GM18517 (cell line): ENCODE results near the gene ATP5PO.

Experiments used
- ATAC-seq: cut with Tn5 transposase; IDR thresholded peaks from one replicate; pipeline ENCODE4 v1.9.1; 2021; ENCODE audit warnings: mild to moderate bottlenecking, moderate library complexity; ENCODE audit not compliant: unreplicated experiment

ATP5PO gene, protein sequence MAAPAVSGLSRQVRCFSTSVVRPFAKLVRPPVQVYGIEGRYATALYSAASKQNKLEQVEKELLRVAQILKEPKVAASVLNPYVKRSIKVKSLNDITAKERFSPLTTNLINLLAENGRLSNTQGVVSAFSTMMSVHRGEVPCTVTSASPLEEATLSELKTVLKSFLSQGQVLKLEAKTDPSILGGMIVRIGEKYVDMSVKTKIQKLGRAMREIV

DNA sequence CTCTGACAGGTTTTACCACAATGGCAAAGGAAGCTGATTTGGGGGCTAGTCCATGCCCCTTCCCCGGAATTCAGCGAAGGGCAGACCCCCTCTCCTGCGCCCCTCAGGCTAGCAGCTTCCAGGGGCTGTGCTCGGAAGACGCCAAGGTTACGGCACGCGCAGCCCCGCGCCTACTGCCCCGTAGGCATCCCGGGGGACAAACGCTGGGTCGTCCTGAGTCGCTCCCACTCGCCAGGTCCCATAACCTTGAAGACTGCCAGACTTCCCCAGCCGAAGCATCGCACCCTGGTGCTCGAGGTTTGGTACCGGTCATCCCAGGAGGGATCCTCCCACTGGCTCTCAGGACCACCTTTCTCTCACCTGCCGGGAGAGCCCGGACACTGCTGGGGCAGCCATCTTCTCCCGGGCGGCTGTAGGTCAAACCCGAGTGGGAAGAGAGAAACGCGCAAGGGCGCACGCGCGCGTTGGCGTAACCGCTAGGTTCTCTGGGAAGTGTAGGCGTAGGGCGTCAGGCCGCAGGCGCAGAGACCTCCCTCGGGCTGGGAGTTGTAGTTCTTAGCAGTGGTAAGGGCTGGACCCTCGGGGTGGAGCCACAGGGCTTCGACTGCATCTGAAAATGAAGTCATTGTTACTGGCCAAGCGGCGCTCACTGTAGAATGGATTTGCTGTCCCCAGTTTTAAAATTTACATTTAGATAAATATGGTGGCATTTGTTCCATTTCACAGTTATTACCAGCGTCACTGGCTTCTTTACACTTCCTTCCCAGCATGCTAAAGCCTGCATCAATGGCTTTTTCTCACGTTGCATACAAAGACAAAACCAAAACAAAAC lies at the start of gene ATP5PO:
ATP5PO (minus strand) TSS at position 437 of the 832 bp plus-strand sequence; CDS start at position 396, 41 bp downstream.
- peak; percentile 97 for ATAC-seq

DNA sequence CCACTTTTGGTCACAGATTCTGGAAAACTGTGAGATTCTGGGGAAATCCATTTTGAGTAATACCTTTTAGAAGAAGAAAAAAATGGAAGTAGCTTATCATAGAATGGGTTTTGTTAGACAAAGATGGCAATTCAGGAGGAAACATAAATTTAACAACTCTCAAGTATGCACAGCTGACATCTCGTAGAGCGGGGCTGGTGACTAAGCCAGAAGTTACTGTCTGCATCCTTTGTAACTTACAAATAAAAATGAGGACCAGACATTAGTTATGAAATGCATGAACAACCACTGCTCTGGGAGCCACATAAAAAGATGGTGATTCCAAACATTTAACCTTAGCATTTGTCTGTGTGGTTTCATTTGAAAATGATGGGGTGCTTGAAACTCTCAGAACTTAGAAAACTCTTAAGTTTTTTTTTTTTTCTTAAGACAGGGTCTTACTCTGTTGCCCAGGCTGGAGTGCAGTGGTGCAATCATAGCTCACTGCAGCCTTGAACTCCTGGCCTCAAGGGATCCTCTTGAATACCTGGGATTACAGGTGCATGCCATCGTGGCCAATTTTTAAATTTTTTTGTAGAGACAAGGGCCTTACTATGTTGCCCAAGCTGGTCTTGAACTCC lies 49.2 kb upstream of the ATP5PO start:
- ATAC-seq: no peak

DNA sequence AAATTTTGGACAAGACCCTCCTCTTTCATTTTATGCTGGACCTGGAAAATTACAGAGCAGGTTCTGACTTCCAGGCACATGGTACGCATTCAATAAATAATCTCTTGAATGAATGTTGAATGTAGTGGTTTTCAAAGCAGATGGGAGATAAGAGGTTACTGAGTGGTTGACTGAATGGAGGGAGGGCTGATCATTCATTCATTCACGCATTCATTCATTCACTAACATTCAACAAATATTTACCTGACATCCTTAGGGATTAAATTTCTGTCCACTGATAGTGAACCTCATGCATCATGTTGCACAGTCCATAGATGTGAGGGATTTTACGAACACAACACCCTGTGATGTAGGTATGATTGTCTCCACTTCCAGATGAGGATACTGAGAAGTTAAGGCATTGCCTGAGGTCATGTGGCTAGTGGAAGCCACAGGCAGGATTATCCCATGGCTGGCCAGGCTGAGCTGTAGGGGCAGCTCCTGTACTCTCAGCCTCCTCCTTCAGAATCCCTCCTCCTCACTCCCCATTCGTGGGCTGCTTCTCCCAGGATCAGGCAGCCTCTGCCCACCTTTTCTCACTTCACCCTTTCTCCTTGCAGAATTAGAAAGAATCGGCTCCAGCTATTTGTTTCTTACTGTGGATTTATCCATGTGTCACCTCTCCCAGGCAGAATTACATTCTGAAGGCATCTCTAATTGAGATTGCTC lies 48.4 kb upstream of the ATP5PO start:
- ATAC-seq: no peak

DNA sequence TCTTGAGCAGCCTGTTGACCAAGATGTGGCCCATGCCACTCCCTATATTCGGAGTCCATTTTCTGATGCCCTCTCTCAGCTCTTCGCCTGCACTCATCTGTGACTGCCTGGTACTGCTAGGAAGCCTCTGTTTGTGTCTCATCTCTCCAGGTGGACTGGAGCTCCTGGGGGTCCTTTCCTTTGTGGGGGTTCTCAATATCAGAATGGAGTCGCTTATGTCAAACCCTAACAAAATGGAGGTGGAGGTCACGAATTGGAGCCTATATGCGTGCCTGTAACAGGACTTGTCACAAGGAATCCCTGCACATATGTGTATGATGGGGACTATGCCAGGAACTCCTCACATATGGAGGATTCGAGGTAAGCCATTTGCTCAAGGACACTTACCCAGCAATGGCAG lies 46.7 kb upstream of the ATP5PO start:
- ATAC-seq: no peak

DNA sequence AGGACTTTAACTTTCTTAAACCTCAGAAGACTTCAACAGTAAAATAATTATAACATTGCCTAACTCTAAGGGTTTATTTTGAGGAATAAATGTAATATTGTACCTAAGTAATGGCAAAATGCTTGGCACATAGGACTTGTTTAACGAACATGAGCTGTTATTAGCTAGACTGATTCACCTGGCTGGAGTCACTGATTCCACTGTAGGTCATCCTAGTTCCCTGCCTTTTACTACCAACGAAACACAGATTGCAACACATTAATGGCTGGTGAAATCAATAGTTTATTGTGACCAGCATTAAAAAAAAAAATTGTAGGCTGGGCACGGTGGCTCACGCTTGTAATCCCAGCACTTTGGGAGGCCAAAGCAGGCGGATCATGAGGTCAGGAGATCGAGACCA lies 45.5 kb upstream of the ATP5PO start:
- ATAC-seq: no peak

DNA sequence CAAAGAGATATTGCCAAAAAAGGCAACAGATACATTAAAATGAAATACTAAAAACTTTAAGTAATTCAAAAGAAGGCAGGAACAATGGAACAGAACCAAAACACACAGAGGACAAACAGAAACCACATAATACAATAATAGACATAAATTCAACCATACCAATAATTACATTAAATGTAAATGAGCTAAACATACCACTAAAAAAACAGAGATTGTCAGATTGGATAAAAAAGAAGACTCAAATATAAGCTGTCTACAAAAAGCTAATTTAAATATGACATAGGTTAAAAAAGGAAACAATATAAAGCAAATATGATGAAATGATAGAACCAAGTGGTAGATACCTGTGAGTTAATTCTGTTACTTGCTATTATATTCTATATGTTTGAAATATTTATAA lies 44.1 kb upstream of the ATP5PO start:
- no peak for ATAC-seq

DNA sequence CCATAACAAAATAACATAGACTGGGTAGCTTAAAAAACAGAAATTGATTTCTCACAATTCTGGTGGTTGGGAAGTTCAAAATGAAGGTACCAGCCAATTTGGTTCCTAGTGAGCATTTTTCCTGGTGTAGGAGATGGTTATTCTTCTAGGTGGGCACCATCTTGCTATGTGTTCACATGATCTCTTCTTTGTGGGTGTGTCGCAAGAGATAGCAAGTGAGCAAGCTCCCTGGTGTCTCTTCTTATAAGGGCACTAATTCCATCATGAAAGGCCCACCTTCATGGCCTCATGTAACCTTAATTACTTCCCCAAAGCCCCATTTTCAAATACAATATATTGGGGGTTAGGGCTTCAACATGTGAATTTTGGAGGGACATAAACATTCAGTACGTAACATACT lies 38.8 kb upstream of the ATP5PO start:
- no peak for ATAC-seq

DNA sequence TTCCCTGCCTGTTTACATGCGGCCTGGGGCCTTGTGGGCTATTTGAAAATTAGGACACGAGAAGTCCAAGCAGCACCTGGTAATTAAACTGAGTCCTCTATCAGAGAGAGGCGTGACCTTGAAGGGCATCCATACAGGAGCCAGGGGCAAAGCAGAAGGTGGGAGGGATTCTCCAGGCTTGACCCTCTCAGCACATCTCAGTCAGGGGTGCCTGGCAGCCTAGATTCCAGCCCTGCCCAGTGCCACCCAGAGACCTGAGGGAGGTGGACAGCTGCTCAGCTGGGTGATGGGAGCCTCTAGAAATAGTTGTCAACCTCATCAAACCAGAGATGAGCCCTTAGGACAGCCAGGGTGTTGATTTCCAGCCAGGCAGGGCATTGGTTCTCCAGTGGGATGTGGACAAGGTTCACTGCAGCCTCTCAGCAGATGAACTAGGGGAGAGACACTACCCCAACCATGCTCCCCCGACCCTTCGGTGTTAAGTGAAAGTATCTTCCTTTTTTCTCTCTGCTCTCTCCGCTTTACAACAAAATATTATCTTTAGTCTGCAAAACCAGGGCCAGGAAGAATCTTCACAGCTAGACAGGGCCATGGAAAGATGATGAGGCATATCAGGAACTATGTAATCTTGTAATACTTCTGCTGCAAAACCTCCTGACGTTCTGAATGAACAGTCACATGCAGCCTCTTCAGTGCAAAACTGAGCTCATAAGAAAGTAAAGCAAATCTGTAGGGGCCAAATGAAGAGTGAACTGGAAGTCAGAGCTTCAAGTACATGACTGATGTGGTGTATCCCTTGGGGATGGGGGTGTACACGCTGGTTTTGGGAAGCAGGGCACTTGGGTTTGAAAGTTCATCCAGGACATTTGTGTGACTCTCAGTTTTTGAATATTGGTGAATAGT lies 35.9 kb upstream of the ATP5PO start:
- ATAC-seq: no peak

DNA sequence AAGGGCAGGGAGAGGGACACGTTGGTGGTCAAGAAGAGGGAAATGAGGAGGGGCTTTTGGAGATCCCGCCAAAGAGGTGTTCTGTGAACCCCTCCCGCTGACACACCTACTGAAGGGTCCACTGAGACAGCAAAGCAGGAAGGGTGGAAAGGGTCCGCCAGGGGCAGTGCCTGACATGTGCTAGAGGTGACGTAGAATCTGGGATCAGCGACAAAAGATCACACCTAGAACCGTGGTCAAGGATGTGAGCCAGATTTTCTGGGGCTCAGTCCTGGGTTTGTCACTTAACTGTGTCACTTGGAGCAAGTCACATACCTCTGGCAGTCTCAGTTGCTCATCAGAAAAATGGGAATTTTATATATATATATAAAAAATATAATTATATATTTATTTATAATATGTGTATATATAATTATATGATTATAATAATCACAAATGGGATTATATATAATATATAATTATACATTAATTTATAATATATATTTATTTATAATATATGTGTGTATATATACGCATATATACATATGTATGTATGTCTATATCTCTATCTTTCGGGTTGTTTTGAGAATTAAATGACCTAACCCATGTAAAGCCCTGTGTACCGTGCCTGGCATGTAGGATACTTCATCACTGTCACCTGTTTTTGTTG lies 35.0 kb upstream of the ATP5PO start:
- no peak for ATAC-seq

DNA sequence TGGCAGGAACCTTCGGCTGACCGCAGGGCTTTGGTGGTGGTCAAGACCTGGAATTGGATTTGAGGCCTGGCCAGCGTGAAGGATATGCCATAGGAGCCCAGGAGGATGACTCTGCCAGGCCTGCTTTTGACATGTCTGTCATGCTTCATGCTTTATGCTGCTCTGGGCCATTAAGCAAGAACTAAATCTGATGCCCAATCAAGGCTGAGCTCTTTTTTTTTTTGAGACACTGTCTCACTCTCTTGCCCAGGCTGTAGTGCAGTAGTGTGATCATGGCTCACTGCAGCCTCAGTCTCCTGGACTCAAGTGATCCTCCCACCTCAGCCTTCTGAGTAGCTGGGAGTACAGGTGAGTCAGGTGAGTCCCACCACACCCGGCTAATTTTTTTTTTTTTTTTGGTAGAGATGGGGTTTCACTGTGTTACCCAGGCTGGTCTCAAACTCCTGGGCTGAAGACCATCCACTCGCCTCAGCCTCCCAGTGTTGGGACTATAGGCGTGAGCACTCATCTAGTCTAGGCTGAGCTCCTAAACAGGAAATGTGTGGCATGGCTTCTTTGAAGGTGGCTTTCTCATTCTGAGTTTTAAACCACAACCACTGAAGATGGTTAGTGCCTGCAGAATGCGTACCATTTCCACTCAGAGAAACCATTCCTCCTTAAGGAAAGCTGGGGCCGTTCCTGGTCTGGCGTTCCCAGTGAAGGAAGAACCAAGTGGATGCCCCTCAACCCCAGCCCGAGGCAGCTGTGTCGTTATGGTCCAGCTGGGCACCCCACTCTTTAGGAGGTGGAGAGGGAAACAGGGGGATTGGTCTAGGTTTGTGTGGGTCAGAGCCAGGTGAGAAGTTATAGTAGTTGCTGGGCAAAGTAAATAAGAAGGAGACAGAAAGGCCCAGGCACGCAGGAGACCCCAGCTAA lies 34.2 kb upstream of the ATP5PO start:
- no peak for ATAC-seq

DNA sequence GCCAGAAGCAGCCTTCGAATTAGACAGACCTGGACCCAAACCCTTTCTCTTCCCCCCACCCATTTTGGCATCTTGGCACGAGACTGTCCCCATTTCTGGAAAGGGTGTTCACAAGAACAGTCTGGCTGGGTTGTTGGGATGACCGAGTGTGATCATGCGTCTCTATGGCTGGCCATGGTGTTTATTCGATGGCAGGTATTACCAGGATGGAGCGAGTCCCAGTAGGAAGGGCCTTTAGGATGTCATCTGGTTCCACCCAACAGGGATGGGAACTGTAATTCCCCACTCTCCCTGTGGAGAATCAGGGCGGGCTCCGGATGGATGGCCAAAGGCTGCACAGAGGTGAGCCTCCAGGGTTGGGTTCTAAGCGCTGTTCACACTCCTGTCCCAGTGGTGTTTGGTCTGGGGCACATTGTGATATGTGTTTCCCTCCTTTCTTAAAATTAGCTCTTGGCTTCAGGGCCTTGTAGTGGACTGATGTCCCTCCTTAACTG lies 33.4 kb upstream of the ATP5PO start:
- no peak for ATAC-seq

DNA sequence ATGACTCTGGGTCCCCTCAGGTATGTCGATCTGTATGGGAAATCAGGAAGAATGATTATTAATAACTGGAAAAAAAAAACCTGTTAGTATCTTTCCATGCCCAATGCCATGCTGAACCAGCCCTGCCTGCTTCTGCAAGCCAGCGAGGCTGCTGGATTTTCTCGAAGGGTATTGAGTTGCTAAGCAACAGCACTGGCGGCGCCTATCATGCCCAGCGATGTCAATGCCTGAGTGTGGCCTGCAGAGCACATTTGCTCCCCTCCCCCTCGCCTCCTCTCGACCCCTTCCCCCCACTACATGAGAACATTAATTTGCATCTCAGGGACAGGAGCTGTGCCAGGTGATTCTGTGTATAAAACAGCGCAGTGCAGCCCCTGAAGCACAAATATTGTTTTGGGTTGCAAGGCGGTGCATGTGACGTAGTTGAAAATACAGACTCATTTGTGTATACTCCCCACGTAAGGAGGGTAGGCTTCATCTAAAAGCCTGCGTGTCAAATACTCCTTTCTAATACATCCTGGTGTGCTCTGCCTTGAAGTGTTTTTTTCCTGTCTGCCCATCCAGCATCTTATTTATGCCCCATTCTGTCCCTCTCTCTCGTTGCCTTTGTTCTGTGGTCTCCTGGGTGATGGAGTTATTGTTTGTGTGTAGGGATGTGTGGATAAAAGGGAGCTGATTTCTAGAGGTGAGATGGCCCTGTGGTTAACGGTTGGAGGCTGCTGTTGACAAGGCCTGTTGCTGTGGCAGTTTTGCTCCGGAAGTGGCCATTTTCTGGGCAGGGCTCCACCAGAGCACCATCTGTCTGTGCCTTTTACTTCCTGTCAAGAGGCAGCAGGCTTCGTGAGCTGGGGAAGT lies 32.7 kb upstream of the ATP5PO start:
- ATAC-seq: peak; percentile 47

DNA sequence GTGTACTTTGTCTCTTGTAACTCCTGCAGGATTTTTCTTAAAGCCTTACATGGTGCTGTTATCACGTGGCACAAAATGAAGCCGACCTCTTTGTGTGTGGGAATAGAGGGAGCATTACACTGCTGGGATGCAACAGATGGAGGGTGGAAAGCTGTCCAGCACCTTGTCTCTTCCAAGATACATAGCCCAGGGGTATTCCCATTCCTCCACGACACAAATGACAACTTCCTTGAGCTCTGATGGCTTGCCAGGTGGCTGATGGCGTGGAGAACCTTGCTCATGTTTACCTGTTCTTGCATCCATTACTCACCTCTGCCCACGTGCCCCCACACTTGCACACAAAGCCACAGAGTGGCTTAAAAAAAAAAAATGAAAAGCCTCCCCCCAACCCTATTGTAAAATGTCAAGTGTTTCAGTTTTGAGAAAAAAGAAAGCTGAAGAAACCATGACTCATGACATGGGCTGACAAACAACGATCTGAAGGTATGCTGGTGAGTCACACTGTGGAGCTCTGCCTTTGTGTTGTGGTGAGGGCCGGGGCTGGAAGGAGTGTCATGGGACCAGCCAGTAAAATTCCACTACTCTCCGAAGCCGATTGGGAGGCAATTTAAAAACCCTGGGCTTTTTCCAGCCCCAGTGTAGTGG lies 32.0 kb upstream of the ATP5PO start:
- peak; percentile 45 for ATAC-seq

DNA sequence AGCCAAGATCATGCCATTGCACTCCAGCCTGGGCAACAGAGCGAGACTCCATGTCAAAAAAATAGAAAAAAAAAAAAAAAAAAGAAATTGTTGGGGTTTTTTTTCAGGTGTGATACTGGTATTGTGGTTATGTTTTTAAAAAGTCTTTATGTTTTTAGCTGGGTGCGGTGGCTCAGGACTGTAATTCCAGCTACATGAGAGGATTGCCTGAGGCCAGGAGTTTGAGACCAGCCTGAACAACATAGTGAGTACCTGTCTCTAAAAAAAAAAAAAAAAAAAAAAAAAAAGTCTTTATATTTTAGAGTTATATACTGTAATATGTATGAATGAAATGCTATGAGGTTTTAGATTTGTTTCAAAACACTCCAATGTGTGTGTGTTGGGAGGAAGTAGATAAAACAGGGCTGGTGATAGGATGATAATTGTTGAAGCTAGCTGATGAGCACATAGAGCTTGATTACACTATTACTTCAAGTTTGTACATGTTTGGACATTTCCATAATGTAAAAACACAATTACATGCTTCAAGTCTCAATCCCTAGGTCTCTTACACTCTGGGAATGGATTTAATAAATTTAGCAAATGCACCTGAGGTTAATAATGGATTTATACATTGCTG lies 30.2 kb upstream of the ATP5PO start:
- no peak for ATAC-seq

DNA sequence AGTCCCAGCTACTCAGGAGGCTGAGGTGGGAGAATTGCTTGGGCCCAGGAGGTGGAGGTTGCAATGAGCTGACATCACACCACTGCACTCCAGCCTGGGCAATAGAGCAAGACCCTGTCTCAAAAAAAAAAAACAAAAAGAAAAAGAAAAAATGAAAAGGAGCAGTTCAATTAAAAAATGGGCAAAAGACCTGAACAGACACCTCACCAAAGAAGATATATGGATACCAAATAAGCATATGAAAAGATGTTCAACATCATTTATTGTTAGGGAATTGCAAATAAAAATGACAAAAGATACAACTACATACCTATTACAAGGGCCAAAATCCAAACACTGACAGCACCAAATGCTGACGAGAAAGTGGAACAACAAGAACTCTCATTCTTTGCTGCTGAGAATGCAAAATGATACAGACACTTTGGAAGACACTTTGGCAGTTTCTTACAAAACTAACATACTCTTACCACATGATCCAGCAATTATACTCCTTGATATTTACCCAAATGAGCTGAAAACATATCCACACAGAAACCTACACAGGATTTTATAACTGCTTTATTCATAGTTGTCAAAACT lies 28.7 kb upstream of the ATP5PO start:
- ATAC-seq: no peak

DNA sequence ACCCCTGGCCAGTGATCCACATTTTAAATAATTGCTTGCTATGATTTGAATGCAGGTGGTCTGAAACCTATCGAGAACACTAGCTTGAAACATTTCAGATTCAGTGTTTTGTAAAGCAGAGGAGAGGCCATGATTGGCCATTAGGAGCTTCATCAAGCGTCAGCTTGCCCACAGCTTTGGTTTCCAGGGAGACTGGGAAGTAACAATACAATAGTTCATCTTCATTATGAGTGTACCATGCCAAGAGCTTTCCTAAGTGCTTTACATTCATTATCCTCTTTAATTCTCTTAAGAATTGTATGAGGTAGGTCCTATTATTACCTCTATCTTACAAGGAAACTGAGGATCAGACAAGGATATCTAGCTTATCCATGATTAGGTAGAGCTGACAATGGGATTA lies 27.7 kb upstream of the ATP5PO start:
- ATAC-seq: no peak
